ENCODE measurements around the gene TRMT13. TPM values are rescaled to one million over a fixed set of nuclear protein-coding genes. Genes with fewer than 3 reads are reported as not detected.
A peak's percentile ranks its signal among the peaks of the same experiment; 100 is the strongest.
"Not testable (repeated sequence)": the region's sequence is repeated elsewhere in the genome, so short reads cannot be mapped to it uniquely, and the experiment has no call there.

TRMT13 gene
- total RNA-seq, 1 experiment from 2014 or later: 25.5 TPM

GRCh38 chr1:100188617-100189016 is 55.7 kb downstream of the TRMT13 start:
- ChIA-PET CTCF (interaction anchor here (0.7 kb wide), 1 partner anchor 54 kb away, joined by 3 read pairs; no protein-coding TSS in a partner anchor), POLR2A (interaction anchor here (0.9 to 1.0 kb wide), 2 partner anchors 40 to 77 kb away, joined by 3 to 4 read pairs; no protein-coding TSS in a partner anchor)
- intact Hi-C loops (cut with micrococcal nuclease): no loop called here
- H3K36me3 Mint-ChIP-seq (ENCODE audit: insufficient read depth, unreplicated experiment): peaks cover 8% of the 10 kb centered on the region
- H3K27ac Mint-ChIP-seq (ENCODE audit: low read depth, unreplicated experiment): no peak overlapping the region
- no peaks in the 10 kb centered on the region for H3K4me1 Mint-ChIP-seq (ENCODE audit: insufficient read depth, unreplicated experiment)
- H3K27me3 Mint-ChIP-seq (ENCODE audit: insufficient read depth, unreplicated experiment): no peaks in the 10 kb centered on the region
- no peaks in the 10 kb centered on the region for H3K9me3 Mint-ChIP-seq (ENCODE audit: unreplicated experiment)
- H3K4me3 Mint-ChIP-seq (ENCODE audit: unreplicated experiment): no peak overlapping the region
- TF ChIP-seq CTCF (IDR thresholded peaks at IDR 0.05; ENCODE audit: unreplicated experiment): no peak
- peak; percentile 47 for DNase-seq (ENCODE audit: unreplicated experiment)
- no TSS peak for BruUV-seq (replicated peaks)

GRCh38 chr1:100198596-100198995 is 65.6 kb downstream of the TRMT13 start:
- ChIA-PET CTCF (no interaction called here), POLR2A (no interaction called here)
- TF ChIP-seq CTCF (IDR thresholded peaks at IDR 0.05; ENCODE audit: unreplicated experiment): no peak
- intact Hi-C loops (cut with micrococcal nuclease): no loop called here
- no peaks in the 10 kb centered on the region for H3K27me3 Mint-ChIP-seq (ENCODE audit: insufficient read depth, unreplicated experiment)
- H3K9me3 Mint-ChIP-seq (ENCODE audit: unreplicated experiment): peaks cover 8% of the 10 kb centered on the region
- no peak overlapping the region for H3K4me3 Mint-ChIP-seq (ENCODE audit: unreplicated experiment)
- DNase-seq (ENCODE audit: unreplicated experiment): no peak
- H3K27ac Mint-ChIP-seq (ENCODE audit: low read depth, unreplicated experiment): no peak overlapping the region
- H3K4me1 Mint-ChIP-seq (ENCODE audit: insufficient read depth, unreplicated experiment): no peaks in the 10 kb centered on the region
- no TSS peak for BruUV-seq (replicated peaks)
- peaks cover 41% of the 10 kb centered on the region for H3K36me3 Mint-ChIP-seq (ENCODE audit: insufficient read depth, unreplicated experiment)

- H3K9me3 Mint-ChIP-seq (ENCODE audit: unreplicated experiment); BruUV-seq (replicated peaks); DNase-seq (ENCODE audit: unreplicated experiment); H3K27ac Mint-ChIP-seq (ENCODE audit: low read depth, unreplicated experiment); H3K27me3 Mint-ChIP-seq (ENCODE audit: insufficient read depth, unreplicated experiment); H3K4me3 Mint-ChIP-seq (ENCODE audit: unreplicated experiment); intact Hi-C loops (cut with micrococcal nuclease); H3K4me1 Mint-ChIP-seq (ENCODE audit: insufficient read depth, unreplicated experiment): not testable (repeated sequence)
- ChIA-PET POLR2A (interaction anchor here (0.6 kb wide), 1 partner anchor 16 kb away, joined by 3 read pairs; no protein-coding TSS in a partner anchor), CTCF (interaction anchor here (0.6 kb wide), 1 partner anchor 51 kb away, joined by 4 read pairs; no protein-coding TSS in a partner anchor)
- peaks cover 52% of the 10 kb centered on the region for H3K36me3 Mint-ChIP-seq (ENCODE audit: insufficient read depth, unreplicated experiment)
These were observed 67.1 kb downstream of the TRMT13 start for GRCh38 chr1:100200060-100200459.

Other genes with a start within 250 kb of the TRMT13 start
- gene SLC35A3, start 163.2 kb upstream of the TRMT13 start, total RNA-seq (2022): 15.1 and 20.7 TPM in 2 replicates
- 6.6 and 7.5 TPM in 2 replicates for gene SASS6, start 233 bp upstream of the TRMT13 start, total RNA-seq (2022)
- 0.65 and 0.74 TPM in 2 replicates for gene LRRC39, start 45.1 kb downstream of the TRMT13 start, total RNA-seq (2022)
- 9.1 and 11.0 TPM in 2 replicates for gene DBT, start 116.7 kb downstream of the TRMT13 start, total RNA-seq (2022)
- gene RTCA, start 133.1 kb downstream of the TRMT13 start, total RNA-seq (2022): 60.4 and 62.3 TPM in 2 replicates
- gene CDC14A, start 219.3 kb downstream of the TRMT13 start, total RNA-seq (2022): 2.6 and 3.6 TPM in 2 replicates

Data from MCF 10A (cell line).